Measurements from ENCODE around the gene RPS6KL1.

DNA sequence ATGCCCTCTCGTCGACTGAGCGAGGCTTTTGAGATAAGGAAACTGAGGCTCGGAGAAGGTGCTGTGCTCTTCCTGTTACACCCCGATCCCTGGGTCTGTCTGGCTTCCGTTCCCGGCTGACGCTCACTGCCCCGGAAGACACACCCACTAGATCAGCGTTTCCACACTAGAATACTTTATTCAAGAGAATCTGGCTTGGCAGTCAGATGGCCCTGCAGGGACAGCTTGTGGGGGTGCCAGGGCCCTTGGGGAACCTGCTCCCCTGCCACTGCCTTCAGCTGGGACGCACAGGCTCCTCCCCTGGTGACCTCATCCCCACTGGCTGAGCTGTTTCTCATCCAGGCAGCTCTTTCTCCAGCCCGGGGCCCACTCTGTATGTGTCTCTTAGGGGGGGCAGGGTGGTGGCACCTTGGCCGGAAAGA is 18.6 kb upstream of the RPS6KL1 start:
- TF ChIP-seq ZNF10 (tag by site-specific recombination; IDR thresholded peaks at IDR 0.05), result no peak
- TF ChIP-seq, protein P1, sequence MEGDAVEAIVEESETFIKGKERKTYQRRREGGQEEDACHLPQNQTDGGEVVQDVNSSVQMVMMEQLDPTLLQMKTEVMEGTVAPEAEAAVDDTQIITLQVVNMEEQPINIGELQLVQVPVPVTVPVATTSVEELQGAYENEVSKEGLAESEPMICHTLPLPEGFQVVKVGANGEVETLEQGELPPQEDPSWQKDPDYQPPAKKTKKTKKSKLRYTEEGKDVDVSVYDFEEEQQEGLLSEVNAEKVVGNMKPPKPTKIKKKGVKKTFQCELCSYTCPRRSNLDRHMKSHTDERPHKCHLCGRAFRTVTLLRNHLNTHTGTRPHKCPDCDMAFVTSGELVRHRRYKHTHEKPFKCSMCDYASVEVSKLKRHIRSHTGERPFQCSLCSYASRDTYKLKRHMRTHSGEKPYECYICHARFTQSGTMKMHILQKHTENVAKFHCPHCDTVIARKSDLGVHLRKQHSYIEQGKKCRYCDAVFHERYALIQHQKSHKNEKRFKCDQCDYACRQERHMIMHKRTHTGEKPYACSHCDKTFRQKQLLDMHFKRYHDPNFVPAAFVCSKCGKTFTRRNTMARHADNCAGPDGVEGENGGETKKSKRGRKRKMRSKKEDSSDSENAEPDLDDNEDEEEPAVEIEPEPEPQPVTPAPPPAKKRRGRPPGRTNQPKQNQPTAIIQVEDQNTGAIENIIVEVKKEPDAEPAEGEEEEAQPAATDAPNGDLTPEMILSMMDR (tag by site-specific recombination; IDR thresholded peaks at IDR 0.05), result no peak
- no peak for TF ChIP-seq ZNF184 (tag by site-specific recombination; IDR thresholded peaks at IDR 0.05)
- TF ChIP-seq, protein P2, sequence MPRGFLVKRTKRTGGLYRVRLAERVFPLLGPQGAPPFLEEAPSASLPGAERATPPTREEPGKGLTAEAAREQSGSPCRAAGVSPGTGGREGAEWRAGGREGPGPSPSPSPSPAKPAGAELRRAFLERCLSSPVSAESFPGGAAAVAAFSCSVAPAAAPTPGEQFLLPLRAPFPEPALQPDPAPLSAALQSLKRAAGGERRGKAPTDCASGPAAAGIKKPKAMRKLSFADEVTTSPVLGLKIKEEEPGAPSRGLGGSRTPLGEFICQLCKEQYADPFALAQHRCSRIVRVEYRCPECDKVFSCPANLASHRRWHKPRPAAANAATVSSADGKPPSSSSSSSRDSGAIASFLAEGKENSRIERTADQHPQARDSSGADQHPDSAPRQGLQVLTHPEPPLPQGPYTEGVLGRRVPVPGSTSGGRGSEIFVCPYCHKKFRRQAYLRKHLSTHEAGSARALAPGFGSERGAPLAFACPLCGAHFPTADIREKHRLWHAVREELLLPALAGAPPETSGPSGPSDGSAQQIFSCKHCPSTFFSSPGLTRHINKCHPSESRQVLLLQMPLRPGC (tag by site-specific recombination; IDR thresholded peaks at IDR 0.05), result no peak
- TF ChIP-seq ZNF366 (tag by site-specific recombination; conservative IDR thresholded peaks at IDR 0.05), result no peak
- TF ChIP-seq, protein P3, sequence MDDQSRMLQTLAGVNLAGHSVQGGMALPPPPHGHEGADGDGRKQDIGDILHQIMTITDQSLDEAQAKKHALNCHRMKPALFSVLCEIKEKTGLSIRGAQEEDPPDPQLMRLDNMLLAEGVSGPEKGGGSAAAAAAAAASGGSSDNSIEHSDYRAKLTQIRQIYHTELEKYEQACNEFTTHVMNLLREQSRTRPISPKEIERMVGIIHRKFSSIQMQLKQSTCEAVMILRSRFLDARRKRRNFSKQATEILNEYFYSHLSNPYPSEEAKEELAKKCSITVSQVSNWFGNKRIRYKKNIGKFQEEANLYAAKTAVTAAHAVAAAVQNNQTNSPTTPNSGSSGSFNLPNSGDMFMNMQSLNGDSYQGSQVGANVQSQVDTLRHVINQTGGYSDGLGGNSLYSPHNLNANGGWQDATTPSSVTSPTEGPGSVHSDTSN (CRISPR knock-in tag; IDR thresholded peaks at IDR 0.05), result no peak
- TF ChIP-seq ZBTB8A (tag by site-specific recombination; IDR thresholded peaks at IDR 0.05), result no peak
